Measurements from ENCODE around the gene DNAH2.

The DNAH2 gene

GRCh38 chr17:7706631-7707354 is 10.8 kb upstream of the DNAH2 start:
- ChIA-PET POLR2A (interaction anchor here (2.5 to 9.0 kb wide), 2 partner anchors 10 to 18 kb away, joined by 19 to 100 read pairs; partner anchors contain the start of genes DNAH2, TP53 and WRAP53), CTCF (interaction anchor here (0.5 to 4.1 kb wide), 4 partner anchors 10 to 94 kb away, joined by 3 to 15 read pairs (median 6); partner anchors contain the start of genes TP53 and WRAP53)
- TF ChIP-seq L3MBTL2 (conservative IDR thresholded peaks at IDR 0.05) (no peak), SP1 (IDR thresholded peaks at IDR 0.05) (no peak), FOXA1 (IDR thresholded peaks at IDR 0.05) (no peak), NFRKB (IDR thresholded peaks at IDR 0.05) (no peak), CTBP1 (IDR thresholded peaks at IDR 0.05; ENCODE audit: borderline replicate concordance) (no peak), TARDBP (IDR thresholded peaks at IDR 0.05) (no peak), FOXM1 (IDR thresholded peaks at IDR 0.05; ENCODE audit: borderline replicate concordance) (no peak), SUZ12 (IDR thresholded peaks at IDR 0.05) (no peak), BHLHE40 (IDR thresholded peaks at IDR 0.05; ENCODE audit: borderline replicate concordance) (no peak)
- no peak for DNase-seq (ENCODE audit: extremely low spot score)

DNA sequence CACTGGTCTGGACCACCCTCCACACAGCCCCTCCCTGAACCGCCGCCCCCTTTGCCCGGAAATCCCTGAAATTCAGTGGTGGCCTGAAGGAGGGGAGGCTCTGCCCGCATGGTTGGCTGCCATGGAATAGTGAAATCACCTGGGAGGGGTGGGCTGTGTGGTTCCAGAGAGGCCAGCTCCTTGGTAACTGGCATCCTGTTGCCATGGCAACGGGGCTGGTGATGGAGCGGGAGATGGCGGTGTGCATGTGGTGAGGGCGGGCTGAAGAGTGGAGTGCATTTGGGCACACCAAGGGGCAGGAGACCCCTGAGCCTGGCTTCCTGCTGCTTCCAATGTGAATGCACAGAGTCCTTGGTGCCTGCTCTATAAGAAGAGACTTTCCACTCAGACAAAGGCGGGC is 10.1 kb upstream of the DNAH2 start:
- no peak for TF ChIP-seq ARNT (IDR thresholded peaks at IDR 0.05)
- no peak for TF ChIP-seq LEF1 (IDR thresholded peaks at IDR 0.05; ENCODE audit: borderline replicate concordance)
- TF ChIP-seq SUZ12 (IDR thresholded peaks at IDR 0.05), result no peak
- TF ChIP-seq L3MBTL2 (conservative IDR thresholded peaks at IDR 0.05), result no peak
- TF ChIP-seq FOXK2 (IDR thresholded peaks at IDR 0.05), result no peak
- TF ChIP-seq ELF4 (IDR thresholded peaks at IDR 0.05), result no peak
- TF ChIP-seq ZNF384 (IDR thresholded peaks at IDR 0.05), result no peak
- TF ChIP-seq FOXM1 (IDR thresholded peaks at IDR 0.05; ENCODE audit: borderline replicate concordance), result no peak
- no peak for TF ChIP-seq TARDBP (IDR thresholded peaks at IDR 0.05)
- no peak for TF ChIP-seq NFRKB (IDR thresholded peaks at IDR 0.05)
- TF ChIP-seq BHLHE40 (IDR thresholded peaks at IDR 0.05; ENCODE audit: borderline replicate concordance), result no peak
- no peak for TF ChIP-seq HDGF (IDR thresholded peaks at IDR 0.05; ENCODE audit: borderline replicate concordance)
- TF ChIP-seq CTBP1 (IDR thresholded peaks at IDR 0.05; ENCODE audit: borderline replicate concordance), result no peak
- TF ChIP-seq FOXA1 (IDR thresholded peaks at IDR 0.05), result no peak
- no peak for TF ChIP-seq SP1 (IDR thresholded peaks at IDR 0.05)
- TF ChIP-seq PKNOX1 (IDR thresholded peaks at IDR 0.05), result no peak

DNA sequence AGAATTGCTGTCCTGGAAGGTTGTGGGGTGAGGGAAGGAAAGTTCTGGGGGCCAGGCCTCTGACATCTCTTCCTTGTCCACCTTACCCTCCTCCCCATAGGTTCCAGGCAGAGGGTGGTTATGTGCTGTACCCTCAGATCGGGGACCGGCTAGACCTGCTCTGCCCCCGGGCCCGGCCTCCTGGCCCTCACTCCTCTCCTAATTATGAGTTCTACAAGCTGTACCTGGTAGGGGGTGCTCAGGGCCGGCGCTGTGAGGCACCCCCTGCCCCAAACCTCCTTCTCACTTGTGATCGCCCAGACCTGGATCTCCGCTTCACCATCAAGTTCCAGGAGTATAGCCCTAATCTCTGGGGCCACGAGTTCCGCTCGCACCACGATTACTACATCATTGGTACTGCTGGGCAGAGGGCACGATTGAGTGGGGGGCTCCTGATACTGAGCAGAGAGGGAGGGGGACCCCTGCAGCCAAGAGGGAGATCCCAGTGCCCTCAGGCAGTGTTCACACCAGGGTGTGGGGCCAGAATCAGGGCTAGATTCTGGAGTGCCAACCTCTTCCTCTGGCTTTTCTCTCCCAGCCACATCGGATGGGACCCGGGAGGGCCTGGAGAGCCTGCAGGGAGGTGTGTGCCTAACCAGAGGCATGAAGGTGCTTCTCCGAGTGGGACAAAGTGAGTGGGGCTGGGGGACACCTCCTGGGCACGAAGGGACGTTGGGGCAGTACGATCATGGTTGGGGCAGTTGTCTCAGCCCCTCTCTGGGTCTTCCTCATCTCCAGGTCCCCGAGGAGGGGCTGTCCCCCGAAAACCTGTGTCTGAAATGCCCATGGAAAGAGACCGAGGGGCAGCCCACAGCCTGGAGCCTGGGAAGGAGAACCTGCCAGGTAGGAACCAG is 9.4 kb upstream of the DNAH2 start:
- POLR2A ChIA-PET, result interaction anchor here (1.2 kb wide), 1 partner anchor 21 kb away, joined by 3 read pairs; the partner anchor contains the start of gene TP53
- no peak for DNase-seq (ENCODE audit: extremely low spot score)

More for the DNA sequence above, 10.1 kb upstream of the DNAH2 start:
- DNase-seq (ENCODE audit: extremely low spot score), result no peak
- ChIA-PET POLR2A (interaction anchor here (2.5 to 9.0 kb wide), 2 partner anchors 9 to 19 kb away, joined by 19 to 100 read pairs; partner anchors contain the start of genes DNAH2, TP53 and WRAP53), CTCF (interaction anchor here (1.7 kb wide), 1 partner anchor 9 kb away, joined by 9 read pairs; no protein-coding TSS in a partner anchor)

DNA sequence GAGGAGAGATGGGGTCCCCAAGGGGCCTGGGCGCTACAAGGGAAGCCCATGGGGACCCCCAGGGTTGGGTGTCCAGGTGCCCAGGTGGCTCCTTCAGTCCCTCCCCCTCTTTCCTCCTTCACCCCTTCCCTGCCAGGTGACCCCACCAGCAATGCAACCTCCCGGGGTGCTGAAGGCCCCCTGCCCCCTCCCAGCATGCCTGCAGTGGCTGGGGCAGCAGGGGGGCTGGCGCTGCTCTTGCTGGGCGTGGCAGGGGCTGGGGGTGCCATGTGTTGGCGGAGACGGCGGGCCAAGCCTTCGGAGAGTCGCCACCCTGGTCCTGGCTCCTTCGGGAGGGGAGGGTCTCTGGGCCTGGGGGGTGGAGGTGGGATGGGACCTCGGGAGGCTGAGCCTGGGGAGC is 8.5 kb upstream of the DNAH2 start:
- CTCF ChIA-PET, result no interaction called here
- TF ChIP-seq ZNF384 (IDR thresholded peaks at IDR 0.05) (no peak), TARDBP (IDR thresholded peaks at IDR 0.05) (no peak), SP1 (IDR thresholded peaks at IDR 0.05) (no peak), FOXK2 (IDR thresholded peaks at IDR 0.05) (no peak), NFRKB (IDR thresholded peaks at IDR 0.05) (no peak), ELF4 (IDR thresholded peaks at IDR 0.05) (no peak), CTBP1 (IDR thresholded peaks at IDR 0.05; ENCODE audit: borderline replicate concordance) (no peak), HDGF (IDR thresholded peaks at IDR 0.05; ENCODE audit: borderline replicate concordance) (no peak), BHLHE40 (IDR thresholded peaks at IDR 0.05; ENCODE audit: borderline replicate concordance) (no peak), PKNOX1 (IDR thresholded peaks at IDR 0.05) (no peak)
- no peak for DNase-seq (ENCODE audit: extremely low spot score)
- POLR2A ChIA-PET, result interaction anchor here (1.2 kb wide), 1 partner anchor 22 kb away, joined by 3 read pairs; the partner anchor contains the start of gene TP53

More for the DNA sequence above, 9.4 kb upstream of the DNAH2 start:
- CTCF ChIA-PET, result interaction anchor here (0.6 to 1.7 kb wide), 2 partner anchors 8 to 124 kb away, joined by 3 to 9 read pairs; no protein-coding TSS in a partner anchor
- no peak for TF ChIP-seq FOXA1 (IDR thresholded peaks at IDR 0.05)

- no peak for DNase-seq (ENCODE audit: extremely low spot score)
- no peak for TF ChIP-seq LEF1 (IDR thresholded peaks at IDR 0.05; ENCODE audit: borderline replicate concordance)
- no peak for TF ChIP-seq SUZ12 (IDR thresholded peaks at IDR 0.05)
- no peak for TF ChIP-seq FOXA1 (IDR thresholded peaks at IDR 0.05)
- TF ChIP-seq ARNT (IDR thresholded peaks at IDR 0.05), result no peak
- TF ChIP-seq NFRKB (IDR thresholded peaks at IDR 0.05), result no peak
- no peak for TF ChIP-seq PKNOX1 (IDR thresholded peaks at IDR 0.05)
- TF ChIP-seq ZNF384 (IDR thresholded peaks at IDR 0.05), result no peak
- TF ChIP-seq L3MBTL2 (conservative IDR thresholded peaks at IDR 0.05), result no peak
- TF ChIP-seq FOXK2 (IDR thresholded peaks at IDR 0.05), result no peak
- no peak for TF ChIP-seq CTBP1 (IDR thresholded peaks at IDR 0.05; ENCODE audit: borderline replicate concordance)
- no peak for TF ChIP-seq SP1 (IDR thresholded peaks at IDR 0.05)
- ChIA-PET CTCF (no interaction called here), POLR2A (interaction anchor here (3.0 kb wide), 1 partner anchor 23 kb away, joined by 8 read pairs; the partner anchor contains the start of genes TP53 and WRAP53)
These were observed 7.2 kb upstream of the DNAH2 start for GRCh38 chr17:7710301-7710700.

Measured in HEK293T (cell line).